NCI-H446 (cell line): ENCODE results near the gene SH3TC1.

ENCODE experiments used
- DNase-seq, 2 experiments: peaks; one replicate each; lab custom pipeline; 2025; lab: John Stamatoyannopoulos, UW

SH3TC1 gene

GRCh38 chr4:8214136-8214535 lies 15.0 kb downstream of the SH3TC1 start:
- no peak for DNase-seq

GRCh38 chr4:8215001-8215427 lies 15.9 kb downstream of the SH3TC1 start:
- DNase-seq, result no peak

- no peak for DNase-seq
These were observed 16.8 kb downstream of the SH3TC1 start for GRCh38 chr4:8215641-8216442.

GRCh38 chr4:8216443-8217245 lies 17.6 kb downstream of the SH3TC1 start:
- no peak for DNase-seq

- DNase-seq, result no peak
These were observed 18.1 kb downstream of the SH3TC1 start for GRCh38 chr4:8217246-8217511.

GRCh38 chr4:8217871-8218270 lies 18.8 kb downstream of the SH3TC1 start:
- no peak for DNase-seq

- no peak for DNase-seq
These were observed 19.4 kb downstream of the SH3TC1 start for GRCh38 chr4:8218371-8219031.

- no peak for DNase-seq
These were observed 20.1 kb downstream of the SH3TC1 start for GRCh38 chr4:8219236-8219635.

- DNase-seq, result no peak
These were observed 21.8 kb downstream of the SH3TC1 start for GRCh38 chr4:8220661-8221450.

- DNase-seq, result no peak
These were observed 22.4 kb downstream of the SH3TC1 start for GRCh38 chr4:8221476-8221875.

GRCh38 chr4:8221985-8222384 lies 22.9 kb downstream of the SH3TC1 start:
- DNase-seq, result no peak

GRCh38 chr4:8222609-8223388 lies 23.7 kb downstream of the SH3TC1 start:
- no peak for DNase-seq

GRCh38 chr4:8224267-8224974 lies 25.3 kb downstream of the SH3TC1 start:
- no peak for DNase-seq

- no peak for DNase-seq
These were observed 26.0 kb downstream of the SH3TC1 start for GRCh38 chr4:8224975-8225625.

- DNase-seq, result no peak
These were observed 26.8 kb downstream of the SH3TC1 start for GRCh38 chr4:8225706-8226443.

GRCh38 chr4:8227201-8227770 lies 28.2 kb downstream of the SH3TC1 start:
- no peak for DNase-seq

GRCh38 chr4:8227771-8228318 lies 28.8 kb downstream of the SH3TC1 start:
- no peak for DNase-seq

GRCh38 chr4:8228319-8229250 lies 29.5 kb downstream of the SH3TC1 start:
- no peak for DNase-seq
